Right kidney (tissue), 9 donors: Measurements from ENCODE around the gene KLF14.
A peak's percentile ranks its signal among the peaks of the same experiment; 100 is the strongest.
"Not testable (repeated sequence)": the region's sequence is repeated elsewhere in the genome, so short reads cannot be mapped to it uniquely, and the experiment has no call there.

Source experiments
- DNase-seq: peaks from one replicate; pipeline ENCODE4 v3.0.0-alpha.2; 2016
- long read RNA-seq, 8 donors: transcript quantifications; one replicate each; lab custom pipeline, GENCODE V29; 2026

The KLF14 gene
- long read RNA-seq, donor 1, partial matches to known transcripts: 0 of 3 reads
- long read RNA-seq, donor 1, other reads (novel, unspliced or antisense): 0 of 3 reads
- long read RNA-seq, donor 2, partial matches to known transcripts: 0 of 1 reads
- long read RNA-seq, donor 2, other reads (novel, unspliced or antisense): 0 of 1 reads
- long read RNA-seq, donor 3: 0 reads
- long read RNA-seq, donor 4, partial matches to known transcripts: 0 of 1 reads
- long read RNA-seq, donor 4, other reads (novel, unspliced or antisense): 0 of 1 reads
- long read RNA-seq, donor 5, partial matches to known transcripts: 0 of 1 reads
- long read RNA-seq, donor 5, other reads (novel, unspliced or antisense): 0 of 1 reads
- long read RNA-seq, donor 6: 0 reads
- long read RNA-seq, donor 7, partial matches to known transcripts: 0 of 2 reads
- long read RNA-seq, donor 7, other reads (novel, unspliced or antisense): 0 of 2 reads
- long read RNA-seq, donor 8, partial matches to known transcripts: 0 of 1 reads
- long read RNA-seq, donor 8, other reads (novel, unspliced or antisense): 0 of 1 reads

DNA sequence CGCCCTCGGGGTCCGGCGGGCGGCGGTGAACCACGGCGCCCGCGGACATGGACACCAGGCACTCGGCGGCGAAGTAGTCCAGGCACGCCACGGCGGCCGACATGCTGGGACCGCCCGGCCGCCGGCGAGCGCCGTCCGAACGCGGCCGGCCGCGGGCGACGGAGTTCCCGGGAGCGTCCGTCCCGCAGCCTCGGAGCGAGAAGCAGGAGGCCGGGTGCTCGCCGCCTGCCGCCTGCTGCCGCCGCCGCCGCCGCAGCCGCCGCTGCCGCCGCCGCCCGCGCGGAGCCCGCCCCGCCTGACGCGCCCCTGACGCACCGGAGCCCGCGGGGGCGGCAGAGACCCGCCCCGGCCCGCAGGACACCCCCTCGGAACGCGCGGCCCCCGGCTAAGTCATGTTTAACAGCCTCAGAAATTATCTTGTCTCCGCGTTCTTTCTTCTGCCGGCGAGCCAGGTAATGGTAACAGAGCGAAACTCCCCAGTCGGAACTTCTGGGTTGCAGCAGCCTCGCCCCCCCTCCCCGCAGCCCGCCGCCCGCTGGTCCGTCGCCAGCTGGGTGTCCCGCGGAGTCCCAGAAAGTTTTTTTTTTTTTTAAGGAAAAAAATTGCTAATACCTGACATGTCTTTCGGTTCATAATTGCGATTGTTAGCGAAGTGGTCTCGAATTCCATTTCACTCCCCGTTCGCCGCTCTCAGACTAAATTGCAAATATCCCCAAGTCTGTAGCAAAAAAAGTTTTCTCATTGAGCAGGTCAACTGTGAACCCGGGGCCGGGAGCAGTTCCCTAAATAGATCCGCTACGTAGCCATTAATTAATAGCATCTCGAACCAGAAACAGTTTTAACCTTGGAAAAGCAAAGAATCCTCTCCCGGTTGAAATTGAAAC is at the start of gene KLF14:
Gene KLF14, minus strand, starts transcription at position 277 of the 884 bp plus-strand sequence. Its CDS starts 174 bp downstream, at position 103.
- peak; percentile 81 for DNase-seq

GRCh38 chr7:130781346-130781745 is 47.3 kb upstream of the KLF14 start:
- no peak for DNase-seq

DNA sequence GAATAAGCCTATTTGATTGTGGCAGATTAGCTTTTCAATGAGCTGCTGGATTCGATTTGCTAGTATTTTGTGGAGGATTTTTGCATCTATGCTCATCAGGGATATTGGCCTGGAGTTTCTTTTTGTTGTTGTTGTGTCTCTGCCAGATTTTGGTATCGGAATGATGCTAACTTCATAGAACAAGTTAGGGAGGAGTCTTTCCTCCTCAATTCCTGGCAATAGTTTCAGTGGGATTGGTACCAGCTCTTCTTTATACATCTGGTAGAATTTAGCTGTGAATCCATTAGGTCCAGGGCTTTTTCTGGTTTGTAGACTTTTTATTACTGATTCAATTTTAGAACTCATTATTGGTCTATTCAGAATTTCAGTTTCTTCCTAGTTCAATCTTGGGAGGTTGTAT is 43.4 kb upstream of the KLF14 start:
- no peak for DNase-seq

GRCh38 chr7:130772456-130772855 is 38.4 kb upstream of the KLF14 start:
- DNase-seq: not testable (repeated sequence)

GRCh38 chr7:130768854-130769253 is 34.8 kb upstream of the KLF14 start:
- DNase-seq: no peak

DNA sequence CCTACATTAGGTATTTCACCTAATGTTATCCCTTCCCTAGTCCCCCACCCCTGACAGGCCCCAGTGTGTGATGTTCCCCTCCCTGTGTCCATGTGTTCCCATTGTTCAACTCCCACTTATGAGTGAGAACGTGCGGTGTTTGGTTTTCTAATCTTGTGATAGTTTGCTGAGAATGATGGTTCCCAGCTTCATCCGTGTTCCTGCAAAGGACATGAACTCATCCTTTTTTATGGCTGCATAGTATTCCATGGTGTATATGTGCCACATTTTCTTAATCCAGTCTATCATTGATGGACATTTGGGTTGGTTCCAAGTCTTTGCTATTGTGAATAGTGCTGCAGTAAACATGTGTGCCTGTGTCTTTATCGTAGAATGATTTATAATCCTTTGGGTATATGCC is 30.6 kb upstream of the KLF14 start:
- not testable (repeated sequence) for DNase-seq

- DNase-seq: peak; percentile 13
Measured at GRCh38 chr7:130758429-130759056, 24.5 kb upstream of the KLF14 start.

DNA sequence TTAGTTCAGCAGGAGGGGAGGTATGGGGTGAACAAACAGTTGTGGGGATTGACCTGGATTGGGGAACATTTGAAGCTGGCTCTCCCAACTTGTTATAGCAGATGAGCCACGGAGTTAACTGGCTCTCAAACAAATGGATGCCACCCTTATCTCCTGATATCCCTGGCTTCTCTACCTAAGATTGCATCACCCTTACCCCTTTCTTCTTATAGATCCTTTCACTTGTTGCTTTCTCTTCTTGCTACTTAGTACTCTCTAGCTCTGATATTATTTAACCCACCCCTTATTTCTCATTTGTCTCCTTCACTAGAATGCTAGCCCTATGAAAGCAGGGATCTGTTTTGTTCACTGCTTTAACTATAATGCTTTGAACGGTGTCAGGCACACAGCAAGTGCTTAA is 22.3 kb upstream of the KLF14 start:
- DNase-seq: no peak

- DNase-seq: no peak
Measured at GRCh38 chr7:130752424-130752823, 18.4 kb upstream of the KLF14 start.

- DNase-seq: no peak
Measured at GRCh38 chr7:130750755-130751154, 16.7 kb upstream of the KLF14 start.

- DNase-seq: no peak
Measured at GRCh38 chr7:130748531-130749389, 14.8 kb upstream of the KLF14 start.

- DNase-seq: no peak
Measured at GRCh38 chr7:130741331-130741995, 7.5 kb upstream of the KLF14 start.

DNA sequence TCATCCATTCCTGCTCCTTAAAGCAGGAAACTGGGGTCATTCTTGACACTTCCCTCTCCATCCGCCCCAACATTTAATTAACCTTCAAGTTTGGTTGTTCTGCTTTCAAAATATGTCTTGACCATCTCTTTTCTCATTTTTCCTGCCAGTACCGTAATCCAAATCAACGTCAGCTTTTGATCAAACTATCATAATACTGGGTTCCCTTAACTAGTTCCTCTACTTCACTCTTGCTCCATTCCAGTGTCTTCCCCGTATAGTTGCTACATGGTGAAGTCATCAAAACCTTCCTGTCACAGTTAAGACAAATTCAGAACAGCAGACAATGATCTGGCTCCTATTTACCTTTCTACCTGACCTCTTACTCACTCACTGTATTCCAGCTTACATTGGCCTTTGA is 6.6 kb upstream of the KLF14 start:
- DNase-seq: no peak

GRCh38 chr7:130736298-130736900 is 2.4 kb upstream of the KLF14 start:
- peak; percentile 23 for DNase-seq

GRCh38 chr7:130734815-130735716 is 1.1 kb upstream of the KLF14 start:
- no peak for DNase-seq

DNA sequence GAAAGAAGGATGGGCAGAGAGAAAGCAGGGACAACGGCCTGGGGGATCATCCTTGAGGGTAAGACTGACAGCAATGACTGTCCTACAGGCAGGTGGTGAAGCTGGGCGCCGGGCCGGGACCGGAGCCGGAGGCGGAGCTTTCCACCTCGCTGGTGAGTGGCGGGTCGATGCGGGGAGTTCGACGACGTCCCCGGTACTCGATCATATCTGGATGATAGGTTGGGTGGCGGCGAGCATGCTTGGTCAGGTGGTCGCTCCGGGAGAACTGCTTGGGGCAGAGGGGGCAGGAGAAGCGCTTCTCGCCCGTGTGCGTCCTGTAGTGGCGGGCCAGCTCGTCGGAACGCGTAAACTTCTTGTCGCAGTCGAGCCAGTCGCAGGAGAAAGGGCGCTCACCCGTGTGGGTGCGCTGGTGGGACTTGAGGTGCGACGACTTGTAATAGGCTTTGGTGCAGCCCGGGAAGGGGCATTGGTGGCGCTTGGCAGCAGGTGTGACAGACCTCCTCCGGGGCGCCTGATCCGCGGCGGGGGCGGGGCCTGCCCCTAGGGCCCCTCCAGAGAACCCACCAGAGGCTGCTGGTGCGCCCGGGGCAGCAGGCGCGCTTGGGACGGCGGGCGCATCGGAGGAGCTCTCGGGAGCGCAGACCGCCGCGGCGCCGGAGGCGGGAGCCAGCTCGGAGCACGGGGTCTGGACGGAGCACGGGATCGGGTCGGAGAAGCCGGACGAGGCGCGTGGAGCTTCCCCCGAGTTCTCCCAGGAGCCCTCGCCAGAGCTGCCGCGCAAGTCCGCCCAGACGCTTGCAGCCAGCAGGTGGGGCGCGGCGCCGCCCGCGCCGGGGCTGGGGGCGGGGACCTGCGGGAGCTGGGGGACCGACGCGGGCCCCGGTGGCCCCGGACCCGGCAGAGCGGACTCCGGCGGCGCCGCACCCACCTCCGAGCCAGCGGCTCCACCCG is 752 bp downstream of the KLF14 start:
- peak; percentile 67 for DNase-seq

DNA sequence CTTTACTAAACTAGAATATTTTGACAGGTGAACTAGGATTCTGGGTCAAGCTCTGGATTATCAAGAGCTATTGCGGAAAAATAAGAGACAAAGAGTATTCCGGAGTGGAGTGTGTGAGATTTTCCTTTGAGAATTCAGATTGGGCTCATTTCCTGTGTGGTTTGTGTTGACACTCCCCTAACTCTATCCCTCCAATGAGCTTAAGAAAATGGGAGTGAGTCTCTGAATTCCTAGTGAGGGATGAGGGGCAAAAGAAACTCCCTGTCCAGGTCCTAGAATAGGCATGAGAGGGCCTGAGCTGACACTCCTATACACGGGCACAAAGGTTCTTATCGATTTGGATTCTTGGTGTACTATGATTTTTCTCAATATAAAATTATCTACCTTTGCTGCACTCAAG is 10.2 kb downstream of the KLF14 start:
- DNase-seq: no peak
